Measurements from ENCODE around the gene BCKDK. TPM values are rescaled to one million over a fixed set of nuclear protein-coding genes. Genes with fewer than 3 reads are reported as not detected.

BCKDK gene
- total and polyA plus RNA-seq, 2 of the 13 experiments (the other 11 are each of a cell fraction or from before 2014, with no cell fraction given) = 24.9 to 42.6 TPM

- H2AFZ ChIP-seq (ENCODE audit: low read length) = no peak overlapping the region
- TF ChIP-seq GMEB2 (CRISPR knock-in tag; IDR thresholded peaks at IDR 0.05; ENCODE audit: low read depth) = no peak
- TF ChIP-seq ZNF672 (CRISPR knock-in tag; IDR thresholded peaks at IDR 0.05) = no peak
- no peak for TF ChIP-seq HBP1 (CRISPR knock-in tag; IDR thresholded peaks at IDR 0.05; ENCODE audit: low read depth)
- TF ChIP-seq TOE1 (CRISPR knock-in tag; IDR thresholded peaks at IDR 0.05) = no peak
- TF ChIP-seq ZNF281 (CRISPR knock-in tag; IDR thresholded peaks at IDR 0.05; ENCODE audit: borderline replicate concordance) = peak; percentile 66
- TF ChIP-seq HOXA5 (CRISPR knock-in tag; IDR thresholded peaks at IDR 0.05) = no peak
- TF ChIP-seq ZNF274 (CRISPR knock-in tag; IDR thresholded peaks at IDR 0.05) = 0 out of 2 replicates have a peak, but pooled peaks have one; percentile 53
- no peak; the same call in 1 of the 2 replicates for TF ChIP-seq MEIS1 (CRISPR knock-in tag; IDR thresholded peaks at IDR 0.05; ENCODE audit: borderline replicate concordance)
- TF ChIP-seq ZNF646 (CRISPR knock-in tag; IDR thresholded peaks at IDR 0.05) = no peak
Observed at GRCh38 chr16:31138621-31139578, 30.7 kb downstream of the BCKDK start.

More at GRCh38 chr16:31138621-31139578, 30.7 kb downstream of the BCKDK start:
- peaks cover 2 to 3% of the 10 kb centered on the region in 2 experiments; a peak in 2 of 5 replicates for H3K27me3 ChIP-seq (ENCODE audit: control insufficient read depth in 1 of 2, insufficient read depth in 2 of 2, low read length in 2 of 2)
- ATAC-seq (peak; percentile 0; the same call in 1 of the 3 replicates), DNase-seq (ENCODE audit: low spot score) (peak; percentile 41), FAIRE-seq (no peak)
- H3K27ac ChIP-seq (ENCODE audit: extremely low read length, insufficient read depth, low read length) = peak overlapping the region; percentile 6
- BruUV-seq (replicated peaks) = no TSS peak
- no peaks in the 10 kb centered on the region for H3K36me3 ChIP-seq (replicated peaks in 1 of 2; ENCODE audit: control insufficient read depth in 1 of 2, insufficient read depth in 2 of 2, low read length in 2 of 2)
- ChIA-PET POLR2A (interaction anchor here (1.1 to 11.4 kb wide), 8 partner anchors 9 to 189 kb away, joined by 3 to 275 read pairs (median 5); partner anchors contain the start of genes FUS, KAT8, VKORC1 and ZNF646), CTCF (ENCODE audit: low intra/inter-chr PET ratio, low total read pairs) (no interaction called here)
- H3K4me1 ChIP-seq (ENCODE audit: insufficient read depth, low read length) = peaks cover 78% of the 10 kb centered on the region
- H3K4me3 ChIP-seq (replicated peaks in 1 of 3; ENCODE audit: insufficient read depth in 1 of 3, low read depth in 2 of 3, low read length in 3 of 3) = peak overlapping the region; percentile 29 to 67 (median 41)
- 6% methylated on average over 21 of the region's 27 CpGs for WGBS (ENCODE audit: low lambda C conversion rate)
- H4K20me1 ChIP-seq (ENCODE audit: insufficient read depth, low read length) = no peaks in the 10 kb centered on the region
- H3K79me2 ChIP-seq (ENCODE audit: insufficient read depth, low read length) = no peaks in the 10 kb centered on the region
- in situ Hi-C loops (cut with HindIII; ENCODE audit: extremely low pct_ligation_motif_present, low pct_unique_long_range_greater_than_20kb) = no loop called here
- H3K4me2 ChIP-seq (ENCODE audit: low read depth, low read length) = peak overlapping the region; percentile 91
- no peaks in the 10 kb centered on the region for H3K9me3 ChIP-seq (ENCODE audit: low read length)
- intact Hi-C loops (cut with micrococcal nuclease; ENCODE audit: unreplicated experiment) = no loop called here
- H3K9ac ChIP-seq (ENCODE audit: insufficient read depth, low read depth, low read length) = peak overlapping the region; percentile 51
